ENCODE results near the gene CDC42BPA. TPM values are rescaled to one million over a fixed set of nuclear protein-coding genes. Genes with fewer than 3 reads are reported as not detected.
A peak's percentile ranks its signal among the peaks of the same experiment; 100 is the strongest.

The CDC42BPA gene
- total and polyA plus RNA-seq, 2 of the 13 experiments (the other 11 are each of a cell fraction or from before 2014, with no cell fraction given) = 6.5 to 16.0 TPM

- TF ChIP-seq TBP (CRISPR knock-in tag; IDR thresholded peaks at IDR 0.05) (no peak), ZFX (CRISPR knock-in tag; IDR thresholded peaks at IDR 0.05; ENCODE audit: low read depth) (peak; percentile 52; the same call in 1 of the 2 replicates), ZMYM3 (CRISPR knock-in tag; IDR thresholded peaks at IDR 0.05) (0 out of 2 replicates have a peak, but pooled peaks have one; percentile 41), ZNF652 (CRISPR knock-in tag; IDR thresholded peaks at IDR 0.05; ENCODE audit: borderline replicate concordance, low read depth) (no peak), PHF21A (CRISPR knock-in tag; IDR thresholded peaks at IDR 0.05) (no peak), HNRNPH1 (optimal IDR thresholded peaks at IDR 0.05; ENCODE audit: low read depth, low read length) (no peak), ZNF574 (CRISPR knock-in tag; IDR thresholded peaks at IDR 0.05) (no peak), ZNF564 (CRISPR knock-in tag; IDR thresholded peaks at IDR 0.05) (0 out of 2 replicates have a peak, but pooled peaks have one; percentile 60), ZNF572 (CRISPR knock-in tag; IDR thresholded peaks at IDR 0.05) (no peak), MXD1 (CRISPR knock-in tag; IDR thresholded peaks at IDR 0.05) (peak; percentile 60; the same call in 1 of the 2 replicates), ZIK1 (CRISPR knock-in tag; IDR thresholded peaks at IDR 0.05; ENCODE audit: borderline replicate concordance, low read depth) (no peak), ZNF766 (CRISPR knock-in tag; IDR thresholded peaks at IDR 0.05; ENCODE audit: borderline replicate concordance) (no peak), ZNF589 (CRISPR knock-in tag; conservative IDR thresholded peaks at IDR 0.05) (no peak), NR2F6 (IDR thresholded peaks at IDR 0.05) (no peak), NR2F6 (CRISPR knock-in tag; IDR thresholded peaks at IDR 0.05) (no peak), SNAPC5 (CRISPR knock-in tag; IDR thresholded peaks at IDR 0.05; ENCODE audit: borderline replicate concordance) (no peak), KMT2B (CRISPR knock-in tag; IDR thresholded peaks at IDR 0.05) (no peak), SYNCRIP (IDR thresholded peaks at IDR 0.05; ENCODE audit: insufficient read depth, low read depth, low read length) (no peak), ZNF281 (CRISPR knock-in tag; IDR thresholded peaks at IDR 0.05; ENCODE audit: borderline replicate concordance) (no peak), CHD2 (IDR thresholded peaks at IDR 0.05; ENCODE audit: low read depth, low read length) (no peak), REL (CRISPR knock-in tag; conservative IDR thresholded peaks at IDR 0.05) (no peak), ZNF256 (CRISPR knock-in tag; conservative IDR thresholded peaks at IDR 0.05) (no peak), TRIM24 (CRISPR knock-in tag; IDR thresholded peaks at IDR 0.05) (no peak), ZNF777 (CRISPR knock-in tag; IDR thresholded peaks at IDR 0.05) (0 out of 2 replicates have a peak, but pooled peaks have one; percentile 25), ZMYM4 (CRISPR knock-in tag; IDR thresholded peaks at IDR 0.05) (no peak), ZFY (CRISPR knock-in tag; IDR thresholded peaks at IDR 0.05) (no peak), ZC3H13 (CRISPR knock-in tag; IDR thresholded peaks at IDR 0.05) (no peak)
Observed at GRCh38 chr1:226973898-226974543, 344.3 kb downstream of the CDC42BPA start (continued).
